DMS 273 (cell line): ENCODE measurements around the gene GPR35.

Experiments
- DNase-seq: peaks from one replicate; lab custom pipeline; 2025; ENCODE audit not compliant: unreplicated experiment; lab: John Stamatoyannopoulos, UW

GPR35 gene, protein sequence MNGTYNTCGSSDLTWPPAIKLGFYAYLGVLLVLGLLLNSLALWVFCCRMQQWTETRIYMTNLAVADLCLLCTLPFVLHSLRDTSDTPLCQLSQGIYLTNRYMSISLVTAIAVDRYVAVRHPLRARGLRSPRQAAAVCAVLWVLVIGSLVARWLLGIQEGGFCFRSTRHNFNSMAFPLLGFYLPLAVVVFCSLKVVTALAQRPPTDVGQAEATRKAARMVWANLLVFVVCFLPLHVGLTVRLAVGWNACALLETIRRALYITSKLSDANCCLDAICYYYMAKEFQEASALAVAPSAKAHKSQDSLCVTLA

DNA sequence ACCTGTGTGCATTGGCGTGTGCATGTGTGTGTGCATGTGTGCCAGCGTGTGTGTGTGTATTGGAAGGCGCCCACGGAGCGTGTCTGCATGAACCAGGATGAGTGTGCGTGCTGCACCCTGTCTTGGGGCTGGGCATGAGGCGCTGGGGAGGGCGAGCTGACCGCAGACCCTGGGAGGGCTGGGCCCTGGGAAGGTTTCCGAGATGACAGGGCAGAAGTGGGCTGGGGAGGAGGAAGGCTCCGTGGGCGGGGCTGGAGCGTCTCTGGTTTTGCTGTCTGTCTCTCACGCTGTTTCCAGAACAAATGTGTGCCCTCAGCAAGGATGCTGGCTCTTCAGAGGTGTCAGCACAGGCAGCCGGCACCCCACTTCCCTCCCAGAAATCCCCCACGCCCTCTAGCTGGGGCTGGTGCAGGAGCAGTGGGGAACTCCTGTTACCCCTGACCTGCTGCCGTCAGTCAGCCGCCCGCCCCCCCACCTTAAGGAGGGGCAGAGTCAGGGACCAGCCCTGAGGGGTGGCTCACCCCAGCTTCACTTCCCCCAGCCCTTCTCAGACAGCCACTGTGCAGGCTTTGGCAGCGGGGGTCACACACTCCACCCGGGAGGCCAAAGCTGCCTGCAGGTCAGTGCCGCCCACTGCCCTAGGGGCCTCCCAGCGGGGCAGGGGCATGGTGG is at the start of gene GPR35:
TSS of gene GPR35 (plus strand) at position 531 of the 672 bp plus-strand sequence. CDS start 4,473 bp downstream, outside the sequence.
- DNase-seq, result no peak

DNA sequence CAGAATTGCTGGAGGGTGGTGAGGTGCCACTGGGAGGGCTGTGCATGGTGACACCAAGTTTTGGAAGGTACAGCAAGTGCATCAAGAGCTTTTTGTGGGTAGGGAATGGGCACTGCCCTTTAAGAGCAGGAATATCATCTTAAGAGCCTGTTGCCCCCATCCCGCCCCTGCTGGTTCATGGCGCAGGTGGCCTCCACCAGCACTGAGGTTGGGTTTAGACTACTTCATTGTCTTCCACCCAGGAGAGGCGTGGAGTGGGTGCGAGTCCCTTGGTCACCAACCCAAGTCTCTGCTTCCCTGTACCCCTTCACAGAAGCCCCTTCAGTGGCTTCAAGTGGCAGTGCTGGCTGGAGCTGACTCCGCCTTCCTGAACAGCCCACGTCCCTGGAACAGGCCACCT is 49.2 kb upstream of the GPR35 start:
- no peak for DNase-seq

DNA sequence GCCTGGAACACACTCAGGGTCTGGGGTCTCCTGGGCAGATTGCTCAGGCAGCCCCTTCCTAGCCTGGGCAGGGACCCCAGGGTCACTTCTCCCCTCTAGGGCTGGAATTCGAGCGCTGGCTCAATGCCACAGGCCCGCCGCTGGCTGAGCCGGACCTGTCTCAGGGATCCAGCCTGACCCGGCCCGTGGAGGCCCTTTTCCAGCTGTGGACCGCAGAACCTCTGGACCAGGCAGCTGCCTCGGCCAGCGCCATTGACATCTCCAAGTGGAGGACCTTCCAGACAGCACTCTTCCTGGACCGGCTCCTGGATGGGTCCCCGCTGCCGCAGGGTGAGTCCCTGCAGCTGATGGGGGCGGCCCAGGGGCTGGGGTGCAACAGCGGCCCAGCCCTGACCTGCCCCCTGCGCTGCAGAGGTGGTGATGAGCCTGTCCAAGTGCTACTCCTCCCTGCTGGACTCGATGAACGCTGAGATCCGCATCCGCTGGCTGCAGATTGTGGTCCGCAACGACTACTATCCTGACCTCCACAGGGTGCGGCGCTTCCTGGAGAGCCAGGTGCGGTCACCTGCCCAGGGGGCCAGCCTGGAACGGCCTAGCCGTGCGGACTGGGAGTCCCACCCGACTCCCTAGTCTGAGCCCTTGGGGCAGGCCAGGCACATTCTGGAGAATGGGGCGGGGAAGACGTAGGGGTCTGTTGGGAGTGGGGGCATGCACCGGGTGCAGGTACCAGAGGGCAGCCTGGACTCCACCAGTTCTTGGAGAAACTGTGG is 48.7 kb upstream of the GPR35 start:
- no peak for DNase-seq

DNA sequence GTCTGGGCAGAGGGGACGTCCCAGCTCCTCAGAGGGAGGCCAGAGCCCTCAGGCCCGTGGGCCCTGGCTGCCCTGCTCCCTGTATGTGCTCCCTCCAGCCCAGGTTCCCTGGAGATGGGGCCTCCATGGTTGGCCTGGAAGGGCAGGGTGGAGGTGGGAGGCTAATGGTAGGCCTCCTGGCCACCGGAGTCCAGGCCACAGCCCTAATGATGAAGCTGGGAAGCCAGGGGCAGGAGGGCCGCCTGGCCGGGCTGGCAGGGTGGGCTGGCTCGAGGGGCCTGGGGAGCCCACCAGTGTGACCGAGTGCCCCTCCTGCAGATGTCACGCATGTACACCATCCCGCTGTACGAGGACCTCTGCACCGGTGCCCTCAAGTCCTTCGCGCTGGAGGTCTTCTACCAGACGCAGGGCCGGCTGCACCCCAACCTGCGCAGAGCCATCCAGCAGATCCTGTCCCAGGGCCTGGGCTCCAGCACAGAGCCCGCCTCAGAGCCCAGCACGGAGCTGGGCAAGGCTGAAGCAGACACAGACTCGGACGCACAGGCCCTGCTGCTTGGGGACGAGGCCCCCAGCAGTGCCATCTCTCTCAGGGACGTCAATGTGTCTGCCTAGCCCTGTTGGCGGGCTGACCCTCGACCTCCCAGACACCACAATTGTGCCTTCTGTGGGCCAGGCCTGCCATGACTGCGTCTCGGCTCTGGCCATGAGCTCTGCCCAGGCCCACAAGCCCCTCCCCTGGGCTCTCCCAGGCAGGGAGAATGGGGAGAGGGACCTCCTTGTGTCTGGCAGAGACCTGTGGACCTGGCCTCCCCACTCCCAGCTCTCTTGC is 47.8 kb upstream of the GPR35 start:
- DNase-seq, result no peak

DNA sequence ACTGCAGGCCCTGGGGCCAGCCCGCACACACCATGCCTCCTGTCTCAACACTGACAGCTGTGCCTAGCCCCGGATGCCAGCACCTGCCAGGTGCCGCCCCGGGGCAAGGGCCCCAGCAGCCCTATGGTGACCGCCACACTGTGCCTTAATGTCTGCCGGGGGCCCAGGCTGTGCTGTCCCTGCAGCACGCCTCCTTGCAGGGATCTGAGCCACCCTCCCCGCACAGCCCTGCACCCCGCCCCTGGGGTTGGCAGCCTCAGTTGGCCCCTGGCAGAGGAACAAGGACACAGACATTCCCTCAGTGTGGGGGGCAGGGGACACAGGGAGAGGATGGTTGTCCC is 47.2 kb upstream of the GPR35 start:
- no peak for DNase-seq

DNA sequence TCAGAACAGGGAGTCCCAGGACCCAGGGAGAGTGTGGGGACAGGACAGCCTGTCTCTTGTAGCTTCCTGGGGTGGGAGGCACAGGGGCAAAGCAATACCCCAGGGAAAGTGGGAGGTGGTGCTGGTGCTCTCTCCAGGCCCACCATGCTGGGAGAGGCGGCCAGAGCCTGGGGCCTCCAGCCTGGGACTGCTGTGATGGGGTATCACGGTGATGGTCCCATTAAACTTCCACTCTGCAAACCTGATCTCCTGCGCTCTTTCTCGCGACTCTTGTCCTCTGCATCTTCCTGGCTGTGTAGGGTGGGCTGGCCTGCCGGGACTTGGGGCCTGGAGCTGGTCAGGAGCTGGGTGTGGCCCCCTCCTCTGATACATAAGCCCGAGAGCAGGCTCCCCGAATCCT is 46.8 kb upstream of the GPR35 start:
- no peak for DNase-seq

DNA sequence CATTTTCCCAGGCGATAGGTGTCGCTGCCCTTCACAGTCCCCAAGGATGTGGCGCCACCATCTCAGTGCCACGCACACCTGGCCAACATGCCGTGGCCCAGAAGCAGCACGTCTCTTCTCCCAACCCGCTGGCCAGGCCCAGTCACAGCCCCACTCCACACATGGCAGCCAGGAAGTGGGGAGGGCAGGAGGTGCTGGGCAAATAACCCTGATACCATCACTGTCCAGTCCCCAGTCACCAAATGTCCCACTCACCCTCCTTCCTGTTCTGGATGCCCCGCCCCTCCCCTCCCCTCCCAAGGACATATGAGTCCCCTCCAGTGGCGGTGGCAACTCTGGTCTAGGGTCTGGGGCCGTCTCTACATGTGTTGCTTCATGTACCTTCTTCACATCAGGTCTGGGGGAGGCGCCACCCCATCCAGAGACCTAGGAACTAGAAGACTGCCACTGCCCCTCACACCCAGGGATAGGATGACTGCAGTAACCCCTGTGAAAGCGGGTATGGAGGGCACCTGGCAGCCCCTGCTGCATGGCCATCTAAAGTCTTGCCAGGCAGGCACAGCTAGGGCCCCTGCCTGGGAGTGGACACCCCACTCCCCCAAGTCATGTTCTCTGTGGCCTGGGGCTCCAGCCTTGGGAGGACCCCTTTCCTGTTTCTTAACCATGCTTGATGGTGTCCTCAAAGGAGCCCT is 46.1 kb upstream of the GPR35 start:
- DNase-seq, result no peak

DNA sequence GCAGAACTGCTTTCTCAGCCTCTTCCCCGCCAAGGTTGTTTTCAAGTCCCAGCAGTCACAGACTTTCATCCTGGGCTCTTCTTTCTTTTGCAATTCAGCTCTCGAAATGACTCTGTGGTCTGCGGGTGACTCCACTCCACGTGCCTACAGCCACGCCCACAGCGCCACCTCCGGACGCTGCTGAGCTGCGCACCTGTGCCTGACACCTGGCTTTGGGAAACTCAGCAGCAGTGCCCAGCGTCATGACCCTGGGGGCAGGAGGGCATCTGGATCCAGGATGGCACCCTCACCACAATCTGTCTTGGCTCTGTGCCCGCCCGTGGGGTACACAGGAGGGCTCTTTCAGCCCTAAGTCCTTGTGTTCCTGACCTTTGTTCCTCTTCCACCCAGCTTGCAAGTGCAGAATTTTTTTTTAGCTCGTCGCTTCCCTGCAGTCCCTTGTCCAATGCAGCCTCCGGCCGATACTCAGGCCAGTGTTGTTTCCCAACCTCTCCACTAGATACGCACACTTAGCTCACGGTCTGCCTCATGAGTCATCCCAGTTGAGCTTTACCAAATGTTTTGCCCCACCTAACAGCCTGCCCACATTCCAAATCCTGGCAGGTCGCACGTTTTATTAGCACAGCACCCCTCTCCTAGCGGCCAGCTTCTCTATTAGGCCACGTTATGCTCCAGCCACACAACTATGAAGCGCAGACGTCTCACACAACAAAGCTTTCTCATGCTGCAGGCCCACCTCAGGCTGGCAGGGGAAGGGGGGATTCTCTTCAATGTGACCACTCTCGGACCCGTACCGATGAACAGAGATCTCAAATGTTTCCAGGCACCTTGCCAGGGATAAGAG is 45.3 kb upstream of the GPR35 start:
- DNase-seq, result peak; percentile 93

DNA sequence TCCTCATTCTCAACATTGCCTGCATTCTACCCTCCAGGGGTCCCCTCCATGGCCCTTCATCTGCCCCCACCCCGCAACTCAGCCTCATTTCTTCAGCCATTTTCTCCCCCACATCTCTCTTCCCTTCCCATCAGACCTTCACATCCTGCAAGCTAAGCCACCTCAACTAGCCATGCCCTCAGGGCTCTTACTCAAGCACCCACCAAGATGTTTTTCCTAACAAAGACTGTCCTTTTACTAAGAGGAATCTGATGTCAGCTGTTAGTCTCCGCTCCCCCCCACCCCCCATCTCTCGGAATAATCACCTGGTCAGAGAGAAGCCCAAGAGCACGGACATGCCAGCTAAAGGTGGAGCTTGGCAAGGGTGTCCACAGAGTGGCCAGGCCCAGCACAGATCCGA is 43.5 kb upstream of the GPR35 start:
- DNase-seq, result no peak

DNA sequence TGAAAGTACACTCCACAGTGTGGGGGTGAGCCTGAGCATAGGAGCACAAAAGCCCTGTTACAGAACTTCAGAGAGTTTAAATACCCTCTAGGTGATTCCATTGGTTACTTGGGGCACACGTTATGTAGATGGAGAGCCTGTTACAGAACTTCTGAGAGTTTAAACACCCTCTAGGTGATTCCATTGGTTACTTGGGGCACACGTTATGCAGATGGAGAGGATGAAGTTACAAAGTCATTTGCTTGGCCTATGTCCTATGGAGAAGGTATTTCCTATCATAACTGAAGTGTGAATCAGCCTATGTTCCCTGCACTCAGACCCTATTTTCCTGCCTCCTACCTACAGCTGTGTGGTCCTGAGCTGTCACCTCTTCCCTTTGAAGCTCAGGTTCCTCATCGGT is 42.5 kb upstream of the GPR35 start:
- no peak for DNase-seq

DNA sequence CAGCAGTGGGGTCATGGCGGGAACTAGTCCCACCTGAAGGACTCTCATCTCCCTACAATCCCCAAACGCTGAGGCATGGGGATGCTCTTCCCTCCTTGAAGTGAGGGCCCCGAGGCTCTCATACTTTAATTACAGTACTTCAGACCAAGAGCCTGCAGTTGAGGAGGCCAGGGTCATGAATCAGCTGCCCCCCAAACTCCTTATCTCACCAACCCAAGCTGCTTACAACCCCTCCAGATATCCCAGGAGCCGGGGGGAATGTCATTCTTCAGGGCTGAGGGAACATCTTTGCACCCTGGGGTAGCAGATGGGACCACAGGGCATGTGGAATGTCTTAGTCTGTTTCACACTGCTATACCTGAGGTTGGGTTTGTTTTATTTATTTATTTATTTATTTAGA is 41.5 kb upstream of the GPR35 start:
- DNase-seq, result no peak

DNA sequence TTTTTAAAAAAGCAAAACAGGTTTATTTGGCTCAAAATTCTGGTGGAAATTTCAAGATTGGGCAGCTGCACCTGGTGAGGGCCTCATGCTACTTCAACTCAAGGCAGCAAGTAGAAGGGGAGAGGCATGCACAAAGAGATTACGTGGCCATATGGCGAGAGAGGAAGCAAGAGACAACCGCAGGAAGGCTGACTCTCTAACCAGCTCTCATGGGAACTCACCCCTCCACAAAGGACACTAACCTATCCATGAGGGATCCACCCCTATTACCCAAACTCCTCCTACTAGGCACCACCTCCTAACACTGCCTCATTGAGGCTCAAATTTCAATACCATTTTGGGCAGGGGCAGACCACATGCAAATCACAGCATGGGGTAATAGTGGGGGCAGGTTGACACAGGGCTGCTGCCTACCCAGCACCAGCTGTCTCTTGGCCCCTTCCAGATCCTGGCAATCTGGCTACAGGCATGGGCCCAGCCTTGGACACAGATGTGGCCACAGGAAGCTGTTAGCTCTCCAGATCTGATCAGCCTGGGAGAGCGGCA is 40.7 kb upstream of the GPR35 start:
- peak; percentile 99 for DNase-seq

DNA sequence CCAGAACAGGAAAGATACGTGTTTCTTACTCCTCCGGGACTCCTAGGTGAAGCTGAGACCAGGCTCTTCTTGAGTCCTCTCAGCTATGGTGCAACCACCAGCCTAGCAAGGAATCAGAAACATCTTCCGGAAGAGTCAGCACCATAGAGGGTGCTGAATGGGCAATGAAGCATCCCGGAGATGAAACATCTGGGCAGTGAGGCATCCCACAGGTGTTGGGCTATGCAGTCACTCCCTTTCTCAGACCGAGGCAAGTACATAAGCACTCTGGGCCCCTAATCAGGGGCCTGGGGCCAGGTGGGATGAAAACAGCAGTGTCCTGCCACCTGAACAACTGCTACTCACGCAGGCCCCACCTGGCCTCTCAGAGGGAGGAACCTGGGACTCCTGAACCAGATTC is 40.2 kb upstream of the GPR35 start:
- DNase-seq, result no peak

DNA sequence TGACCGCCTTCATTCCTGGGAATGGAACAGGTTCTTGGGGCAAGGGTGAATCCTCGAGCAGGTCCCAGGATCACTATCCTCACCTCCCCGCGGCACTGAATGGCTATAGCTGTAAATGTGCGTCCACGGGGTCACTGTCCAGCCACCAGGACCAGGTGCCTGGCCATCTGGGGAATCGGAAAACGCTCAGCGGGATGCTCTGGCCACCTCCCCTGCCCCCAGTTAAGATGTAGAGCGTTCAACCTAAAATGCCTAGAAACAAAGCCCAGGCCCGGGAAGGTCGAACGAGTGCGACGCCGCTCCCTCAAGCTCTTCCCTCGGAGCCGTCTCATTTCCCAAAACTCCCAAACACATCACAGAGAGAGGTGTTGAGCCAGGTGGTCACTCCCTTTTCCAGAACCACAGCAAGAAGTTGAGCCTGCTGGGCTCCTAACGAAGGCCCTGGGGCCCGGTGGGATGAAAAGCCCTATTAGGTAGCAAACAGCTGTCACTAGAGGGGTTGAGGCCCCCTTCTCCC is 39.5 kb upstream of the GPR35 start:
- DNase-seq, result no peak

DNA sequence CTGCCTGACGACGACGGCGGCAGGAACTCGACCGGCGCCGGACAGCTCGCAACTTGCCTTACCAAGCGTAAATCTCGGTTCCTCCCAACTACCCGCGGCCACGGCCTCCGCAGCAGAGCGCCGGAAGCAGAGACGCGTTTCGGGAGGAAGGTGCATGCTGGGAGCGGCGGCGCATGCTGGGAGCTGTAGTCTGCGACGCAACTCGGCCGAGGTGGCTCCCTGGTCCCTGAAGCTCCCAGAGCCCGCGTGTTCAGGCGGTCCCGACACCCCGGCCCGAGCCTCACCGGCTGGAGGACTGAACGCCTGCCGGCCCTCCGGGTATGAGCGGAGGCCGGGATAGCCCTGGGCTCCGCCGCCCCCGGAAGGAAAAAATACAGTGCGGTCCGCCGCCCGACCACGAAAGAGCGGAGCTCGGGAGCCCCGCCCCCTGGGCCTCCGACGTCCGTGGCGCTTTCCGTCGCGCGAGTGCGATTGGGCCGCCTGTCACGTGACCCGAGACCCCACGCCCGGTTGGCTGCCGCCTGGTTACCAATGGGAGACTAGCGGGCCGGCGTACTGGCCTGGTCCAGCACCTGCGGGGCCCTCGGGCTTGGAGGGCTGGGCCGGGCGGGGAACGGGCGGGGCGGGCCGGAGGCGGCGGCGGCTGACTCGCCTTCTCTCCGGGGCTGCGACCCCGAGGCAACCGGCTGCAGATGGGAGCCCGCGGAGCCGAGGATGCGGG is 38.9 kb upstream of the GPR35 start, which contains the start of gene CAPN10:
TSS of gene CAPN10 (plus strand) at position 537 of the 721 bp plus-strand sequence. CDS start at position 715, 178 bp downstream.
- DNase-seq, result peak; percentile 98

DNA sequence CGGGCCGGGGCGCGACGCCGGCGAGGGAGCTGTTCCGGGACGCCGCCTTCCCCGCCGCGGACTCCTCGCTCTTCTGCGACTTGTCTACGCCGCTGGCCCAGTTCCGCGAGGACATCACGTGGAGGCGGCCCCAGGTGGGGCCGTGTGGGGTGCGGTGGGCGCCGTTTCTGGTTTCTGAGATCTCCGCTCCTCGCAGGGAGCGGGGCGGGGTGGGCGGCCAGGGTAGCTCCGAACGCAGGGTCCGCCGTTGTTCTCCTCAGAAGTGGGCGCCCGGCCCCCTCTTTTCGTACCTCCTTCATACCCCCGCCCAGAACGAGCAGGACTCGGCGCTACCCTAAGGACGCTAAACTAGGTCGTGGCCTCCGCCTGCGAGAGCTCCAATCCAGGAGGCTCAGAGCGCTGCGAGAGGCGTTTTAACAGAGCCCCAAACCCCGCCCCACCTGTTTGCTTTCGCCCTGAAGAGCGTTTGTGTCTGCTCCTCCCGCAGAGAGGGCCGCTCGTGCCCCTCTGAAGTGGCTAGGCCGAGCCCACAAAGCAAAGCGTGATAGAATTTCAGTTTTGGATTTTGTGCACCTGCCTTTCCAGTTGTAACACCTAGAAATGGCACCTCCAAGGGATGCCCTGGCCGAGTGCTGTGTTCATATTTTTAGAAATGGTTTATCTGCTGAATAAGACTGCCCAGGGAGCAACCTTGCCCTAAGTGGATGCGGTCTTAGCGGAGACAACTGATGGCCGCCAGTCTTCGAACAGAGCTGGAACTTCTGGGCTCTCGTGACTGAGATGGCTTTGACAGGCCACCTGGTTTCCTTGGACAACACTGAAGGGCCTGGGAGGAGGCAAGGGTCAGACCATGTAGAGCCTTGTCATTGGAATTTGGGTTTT is 38.1 kb upstream of the GPR35 start:
- DNase-seq, result peak; percentile 82

DNA sequence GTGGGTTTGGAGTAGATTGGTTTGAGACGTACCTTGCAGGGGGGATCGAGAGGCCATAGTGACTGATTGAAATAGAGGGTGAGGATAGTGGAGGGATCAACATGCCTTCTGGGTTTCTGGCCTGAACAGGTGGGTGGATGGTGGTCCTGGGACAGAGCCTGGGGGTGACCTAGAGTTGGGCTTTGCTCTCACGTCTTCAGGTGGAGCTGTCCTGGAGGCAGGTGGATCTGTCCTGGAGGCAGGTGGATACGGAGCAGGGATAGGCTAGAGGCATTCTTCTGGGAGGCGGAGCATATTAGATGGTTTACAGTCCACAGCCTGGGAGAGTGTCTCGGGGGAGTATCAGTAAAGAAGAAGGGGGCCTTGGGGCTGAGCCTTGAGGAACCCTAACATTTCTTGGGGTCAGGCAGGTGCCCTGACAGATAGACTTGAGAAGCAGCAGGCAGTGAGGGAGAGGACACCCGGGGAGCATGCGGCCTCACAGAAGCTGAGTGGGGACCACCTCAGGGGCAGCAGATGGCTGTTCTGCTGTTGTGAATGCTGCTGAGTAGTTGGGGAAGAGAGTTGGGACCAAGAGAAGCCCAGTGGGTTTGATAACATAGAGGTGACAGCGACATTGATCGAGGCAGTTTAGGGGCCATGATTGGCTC is 37.1 kb upstream of the GPR35 start:
- DNase-seq, result no peak
